ENCODE measurements around the gene MMD2.

Gene MMD2

GRCh38 chr7:4873071-4873944 is 85.7 kb downstream of the MMD2 start:
- FAIRE-seq (peak; percentile 94), DNase-seq (ENCODE audit: low spot score) (no peak)

- DNase-seq (ENCODE audit: low spot score) (no peak), FAIRE-seq (peak; percentile 42)
These were observed 86.9 kb downstream of the MMD2 start for GRCh38 chr7:4871930-4872675.

DNA sequence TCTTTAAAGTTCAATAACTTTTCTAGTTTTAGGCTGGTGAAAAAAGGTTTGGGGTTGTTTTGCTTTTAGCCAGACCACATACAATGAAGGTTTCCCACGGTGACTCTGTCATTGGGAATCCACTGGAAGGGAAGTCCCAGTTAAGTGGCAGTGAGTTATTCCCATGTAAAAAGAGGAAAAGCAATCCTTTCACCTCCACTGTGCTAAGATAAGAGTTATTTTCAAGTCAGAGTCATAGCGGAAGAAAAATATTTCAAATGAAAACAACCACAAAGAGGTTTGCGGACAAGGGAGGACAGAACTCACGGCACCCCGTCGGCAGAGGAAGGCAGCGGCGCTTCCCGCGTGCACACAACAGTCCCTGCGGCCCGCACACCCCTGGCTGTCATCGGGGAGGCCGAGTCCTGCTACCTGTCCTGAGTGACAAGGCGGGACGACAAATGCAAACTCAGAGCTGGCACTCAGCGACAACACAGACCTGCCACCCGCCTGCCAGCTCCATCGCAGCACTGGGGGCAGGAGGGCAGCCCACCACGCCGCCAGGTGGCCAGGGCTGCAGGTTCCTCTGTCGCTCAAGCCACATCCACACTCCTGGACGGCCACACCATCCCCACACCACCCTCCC is 87.8 kb downstream of the MMD2 start:
- FAIRE-seq (peak; percentile 92), DNase-seq (ENCODE audit: low spot score) (no peak)

GRCh38 chr7:4868493-4868892 is 90.5 kb downstream of the MMD2 start:
- DNase-seq (ENCODE audit: low spot score) (no peak), FAIRE-seq (peak; percentile 82)

GRCh38 chr7:4866528-4867496 is 92.2 kb downstream of the MMD2 start:
- DNase-seq (ENCODE audit: low spot score) (no peak), FAIRE-seq (peak; percentile 89)

DNA sequence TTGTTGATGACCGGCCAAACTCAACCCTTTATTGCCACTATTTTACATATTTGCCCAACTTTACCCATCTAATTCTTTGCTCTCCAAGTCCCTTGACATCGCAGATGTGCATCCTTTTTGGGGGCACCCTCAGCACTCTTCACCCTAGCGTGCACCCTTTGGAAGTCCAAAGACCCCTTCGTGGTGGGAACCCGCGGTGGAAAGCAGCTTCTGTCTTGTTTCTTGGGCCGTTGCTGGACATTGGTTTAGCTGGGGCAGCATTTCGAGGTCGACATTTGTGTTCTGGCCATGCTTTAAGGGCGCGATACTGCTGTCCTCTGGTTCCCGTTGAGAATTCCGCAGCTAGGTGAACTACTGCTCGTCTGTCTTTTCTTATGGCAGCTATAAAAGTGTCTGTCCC is 96.8 kb downstream of the MMD2 start:
- FAIRE-seq = no peak
- DNase-seq (ENCODE audit: low spot score) = no peak

DNA sequence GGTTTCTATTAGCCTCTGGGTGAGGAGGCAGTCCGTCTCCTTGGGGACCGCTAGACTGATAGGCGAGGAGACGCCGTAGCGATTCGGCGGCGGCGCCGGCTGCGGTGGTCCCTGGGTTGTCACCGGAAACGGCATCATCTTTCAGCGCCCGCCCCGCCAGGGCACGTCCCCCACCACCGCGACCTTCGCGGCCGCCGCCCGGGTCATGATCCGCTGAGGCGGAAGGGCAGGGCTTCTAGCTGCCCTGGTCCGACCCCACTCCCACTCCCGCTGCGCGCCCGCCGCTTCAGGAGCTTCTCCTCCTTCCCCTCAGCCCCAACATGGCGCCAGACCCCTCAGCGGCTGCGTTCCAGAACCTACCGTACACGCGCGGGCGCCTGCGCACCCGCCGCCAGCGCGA is 97.3 kb downstream of the MMD2 start, which contains the start of gene PAPOLB:
Gene PAPOLB, minus strand, starts transcription at position 358 of the 400 bp plus-strand sequence. Its CDS starts 220 bp downstream, at position 138.
- DNase-seq (ENCODE audit: low spot score) (peak; percentile 47), FAIRE-seq (peak; percentile 40)

DNA sequence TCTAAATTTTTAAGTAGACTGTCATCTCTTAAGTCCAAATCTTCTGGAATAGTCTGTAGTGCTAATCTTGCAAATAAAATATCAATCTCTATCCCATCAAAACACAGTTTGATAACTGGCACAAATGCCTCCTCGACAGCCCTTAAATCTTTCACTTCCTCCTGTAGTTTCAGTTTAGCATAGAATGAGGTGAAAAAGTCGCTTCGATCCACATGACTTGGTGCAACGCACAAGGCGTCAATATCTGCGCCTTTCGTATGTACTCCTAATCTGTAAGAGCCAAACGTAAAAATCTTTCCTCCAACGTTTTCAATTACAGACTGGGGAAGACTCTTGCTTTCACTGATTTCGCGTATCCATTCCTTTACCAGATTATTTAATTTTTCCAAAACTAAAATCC is 97.8 kb downstream of the MMD2 start:
- no peak for DNase-seq (ENCODE audit: low spot score)
- no peak for FAIRE-seq

DNA sequence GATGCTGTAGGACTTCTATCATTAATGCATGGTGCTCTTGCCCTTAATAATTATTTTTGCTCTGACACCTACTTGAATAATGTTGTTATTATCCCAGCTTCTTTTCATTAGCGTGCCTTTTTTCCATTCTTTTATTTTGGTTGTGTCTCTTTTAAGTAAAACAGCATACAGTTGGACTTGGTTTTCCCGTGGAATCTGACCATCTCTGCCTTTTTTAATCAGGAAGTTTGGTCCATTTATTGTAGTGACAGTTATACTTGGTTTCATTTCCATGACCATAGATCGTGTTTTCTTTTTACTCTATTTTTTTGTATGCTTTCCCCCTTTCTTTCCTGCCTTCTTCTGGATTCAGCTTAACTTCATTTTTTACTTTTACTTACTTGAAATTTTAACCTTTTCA is 101.8 kb downstream of the MMD2 start:
- no peak for DNase-seq (ENCODE audit: low spot score)
- FAIRE-seq = no peak

DNA sequence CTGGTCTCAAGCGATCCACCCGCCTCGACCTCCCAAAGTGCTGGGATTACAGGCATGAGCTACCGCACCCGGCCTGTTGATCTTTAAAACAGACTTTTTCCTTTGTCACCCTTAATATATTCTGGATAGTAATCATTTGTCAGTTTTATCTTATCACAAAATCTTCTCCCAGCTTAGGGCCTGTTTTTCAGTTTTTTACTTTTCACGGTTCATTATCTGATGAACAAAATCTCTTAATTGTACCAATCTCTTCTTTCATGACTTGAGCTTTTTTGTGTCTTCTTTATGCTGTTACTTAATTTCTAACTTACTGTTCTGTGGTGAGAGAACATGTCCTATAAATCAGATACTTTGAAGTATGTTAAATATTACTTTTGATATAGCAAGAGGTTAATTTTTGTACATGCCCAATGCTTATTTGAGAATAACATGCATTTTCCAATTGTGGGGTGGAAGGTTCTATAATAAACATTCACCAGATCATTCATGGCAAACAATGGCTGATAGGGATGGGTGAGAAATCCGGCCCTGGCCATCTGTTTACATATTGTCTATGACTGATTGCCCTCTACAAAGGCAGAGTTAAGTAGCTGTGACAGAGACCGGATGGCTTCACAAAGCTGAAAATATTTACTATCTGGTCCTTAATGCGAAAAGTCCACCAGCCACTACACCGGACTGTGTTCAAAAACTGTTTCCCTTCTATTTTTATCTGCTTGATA is 102.5 kb downstream of the MMD2 start:
- peak; percentile 5 for FAIRE-seq

More for the DNA sequence above, 102.5 kb downstream of the MMD2 start:
- no peak for DNase-seq (ENCODE audit: low spot score)
